ENCODE measurements around the gene GATAD1. TPM values are rescaled to one million over a fixed set of nuclear protein-coding genes. Genes with fewer than 3 reads are reported as not detected.

Gene GATAD1
- total and polyA plus RNA-seq, 10 of the 15 experiments (the other 5 are each of a cell fraction or from before 2014, with no cell fraction given), result 5.5 to 45.2 (median 14.2) TPM

- TF ChIP-seq SMARCA5 (IDR thresholded peaks at IDR 0.05), result no peak
- no peak for TF ChIP-seq MAX (IDR thresholded peaks at IDR 0.05; ENCODE audit: low read depth, low read length)
- no peak for TF ChIP-seq RAD21 (IDR thresholded peaks at IDR 0.05; ENCODE audit: insufficient read depth, low read depth, low read length)
- no peak for TF ChIP-seq ZZZ3 (IDR thresholded peaks at IDR 0.05; ENCODE audit: control insufficient read depth, insufficient read length, low read depth)
- TF ChIP-seq YBX1 (IDR thresholded peaks at IDR 0.05), result no peak
- no peak for TF ChIP-seq E2F4 (IDR thresholded peaks at IDR 0.05; ENCODE audit: low read depth, low read length)
- TF ChIP-seq TCF3 (IDR thresholded peaks at IDR 0.05; ENCODE audit: borderline replicate concordance, insufficient read depth, low read depth, low read length), result no peak
- no peak for TF ChIP-seq E2F8 (IDR thresholded peaks at IDR 0.05; ENCODE audit: low read depth, partially characterized antibody)
- TF ChIP-seq GATAD2B (conservative IDR thresholded peaks at IDR 0.05; ENCODE audit: low read depth), result no peak
- no peak for TF ChIP-seq IKZF1 (conservative IDR thresholded peaks at IDR 0.05)
- no peak for TF ChIP-seq CREM (IDR thresholded peaks at IDR 0.05; ENCODE audit: low read depth)
- no peak for TF ChIP-seq RELA (IDR thresholded peaks at IDR 0.05; ENCODE audit: borderline replicate concordance, partially characterized antibody)
- TF ChIP-seq SMAD5 (IDR thresholded peaks at IDR 0.05; ENCODE audit: low read depth), result no peak
- TF ChIP-seq SP1 (IDR thresholded peaks at IDR 0.05; ENCODE audit: low read depth, low read length), result no peak
- no peak for TF ChIP-seq KAT2A (conservative IDR thresholded peaks at IDR 0.05; ENCODE audit: control insufficient read depth, low read depth, low read length)
- no peak for TF ChIP-seq E4F1 (IDR thresholded peaks at IDR 0.05; ENCODE audit: borderline replicate concordance, partially characterized antibody)
- no peak for TF ChIP-seq CREB1 (IDR thresholded peaks at IDR 0.05; ENCODE audit: low read depth)
- no peak for TF ChIP-seq EED (IDR thresholded peaks at IDR 0.05; ENCODE audit: low read depth)
- H3K36me3 ChIP-seq (ENCODE audit: control insufficient read depth in 2 of 2, insufficient read depth in 2 of 2, low read length in 1 of 2), result no peaks in the 10 kb centered on the region
- H3K9ac ChIP-seq (ENCODE audit: control insufficient read depth, insufficient read depth, low read length), result no peak overlapping the region
- 93% methylated on average over 2 of the region's 2 CpGs for WGBS (ENCODE audit: insufficient coverage, insufficient replicate concordance, low lambda C conversion rate, missing lambda C conversion rate)
- no peaks in the 10 kb centered on the region for H4K20me1 ChIP-seq (ENCODE audit: control insufficient read depth, insufficient read depth)
- H3K4me2 ChIP-seq (ENCODE audit: control insufficient read depth, insufficient read depth), result no peak overlapping the region
- no peak overlapping the region for H2AFZ ChIP-seq (ENCODE audit: control insufficient read depth, low read depth, low read length)
- no peaks in the 10 kb centered on the region for H3K4me1 ChIP-seq (ENCODE audit: control insufficient read depth, insufficient read depth, low read length)
- ATAC-seq, result no peak
- POLR2A ChIA-PET, result no interaction called here
- SMC1A ChIA-PET (ENCODE audit: uncharacterized antibody, unreplicated experiment), result interaction anchor here (1.4 kb wide), 1 partner anchor 9 kb away, joined by 3 read pairs; no protein-coding TSS in a partner anchor
- in situ Hi-C loops (cut with MboI), result no loop called here
- no peaks in the 10 kb centered on the region for H3K27me3 ChIP-seq (replicated peaks in 1 of 2; ENCODE audit: control insufficient read depth in 2 of 2, insufficient read depth in 2 of 2, low read length in 1 of 2)
- H3K79me2 ChIP-seq (ENCODE audit: control insufficient read depth, insufficient read depth, low read length), result no peaks in the 10 kb centered on the region
- RAD21 ChIA-PET (ENCODE audit: unreplicated experiment), result no interaction called here
- FAIRE-seq, result no peak
- BruUV-seq (replicated peaks), result no TSS peak
- intact Hi-C loops (cut with micrococcal nuclease; ENCODE audit: unreplicated experiment), result loop anchor here (10.0 kb wide), 1 partner anchor 588 kb away; no protein-coding TSS in a partner anchor
- CTCF ChIA-PET, result interaction anchor here (0.9 kb wide), 1 partner anchor 20 kb away, joined by 3 read pairs; the partner anchor contains the start of gene GATAD1
- no peak overlapping the region for H3K4me3 ChIP-seq
- DNase-seq (ENCODE audit: low read depth, low spot score), result no peak
- no peaks in the 10 kb centered on the region for H3K9me3 ChIP-seq (replicated peaks; ENCODE audit: control insufficient read depth, insufficient read depth, low read length)
- no peak overlapping the region for H3K27ac ChIP-seq (ENCODE audit: control insufficient read depth, insufficient read depth)
These were observed 19.4 kb downstream of the GATAD1 start for GRCh38 chr7:92466682-92467081.

Measured in GM12878 (cell line).